Stimulated activated CD4-positive, alpha-beta T cell treated with anti-CD3 and anti-CD28 coated beads, Interleukin-4, amount 100 ng/mL, for 48 hours (primary cell): ENCODE measurements around the gene C4A.
"Not testable (repeated sequence)": the region's sequence is repeated elsewhere in the genome, so short reads cannot be mapped to it uniquely, and the experiment has no call there.

Experiments used
- DNase-seq, 2 donors: peaks; one replicate each; pipeline ENCODE4 v3.0.0-alpha.2; 2020; ENCODE audit warnings: low read depth in 2 of 2

Gene C4A

DNA sequence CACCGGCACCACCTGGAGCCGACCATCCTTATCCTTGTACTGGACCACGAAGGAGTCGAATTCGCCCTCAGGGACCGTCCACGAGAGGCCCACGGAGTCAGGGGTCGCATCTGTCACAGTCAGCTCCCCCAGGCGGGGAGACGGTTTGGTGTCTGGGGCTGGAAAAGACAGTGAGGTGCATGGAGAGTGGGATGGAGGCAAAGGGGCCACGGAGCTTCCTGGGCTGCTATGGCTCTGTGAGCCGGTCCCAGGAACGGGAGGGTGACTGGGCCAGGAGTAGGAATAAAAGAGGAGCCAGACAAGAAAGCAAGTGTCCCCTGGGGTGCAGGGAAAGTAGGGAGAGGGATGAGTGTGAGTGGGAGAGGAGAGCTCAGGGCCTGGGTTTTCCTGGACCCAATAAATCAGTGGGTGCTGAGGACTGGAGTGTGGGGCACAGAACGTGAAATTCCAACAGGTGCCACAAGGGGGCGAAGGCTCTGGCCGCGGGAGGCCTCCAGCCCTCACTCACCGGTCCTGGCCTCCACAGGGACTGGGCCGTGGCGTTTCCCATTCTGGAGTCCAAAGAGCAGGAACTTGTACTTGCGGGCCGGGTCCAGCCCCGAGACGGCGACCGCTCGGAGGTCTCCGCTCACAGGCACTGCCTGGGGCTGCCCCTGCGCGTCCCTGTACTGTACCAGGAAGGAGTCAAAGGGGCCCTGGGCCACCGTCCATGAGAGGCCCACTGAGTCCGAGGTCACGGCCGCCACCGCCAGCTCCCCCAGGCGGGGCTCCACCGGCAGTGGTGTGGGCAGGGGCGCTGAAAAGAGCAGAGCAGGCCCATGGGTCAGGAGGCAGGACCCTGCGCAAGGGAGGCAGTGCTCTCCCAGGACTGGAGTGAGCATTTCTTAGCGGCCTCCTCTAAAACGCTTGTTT is 66.3 kb downstream of the C4A start:
- peak; percentile 52 to 70 for DNase-seq

- not testable (repeated sequence) for DNase-seq
These were observed 67.3 kb downstream of the C4A start for GRCh38 chr6:32049149-32049548.

DNA sequence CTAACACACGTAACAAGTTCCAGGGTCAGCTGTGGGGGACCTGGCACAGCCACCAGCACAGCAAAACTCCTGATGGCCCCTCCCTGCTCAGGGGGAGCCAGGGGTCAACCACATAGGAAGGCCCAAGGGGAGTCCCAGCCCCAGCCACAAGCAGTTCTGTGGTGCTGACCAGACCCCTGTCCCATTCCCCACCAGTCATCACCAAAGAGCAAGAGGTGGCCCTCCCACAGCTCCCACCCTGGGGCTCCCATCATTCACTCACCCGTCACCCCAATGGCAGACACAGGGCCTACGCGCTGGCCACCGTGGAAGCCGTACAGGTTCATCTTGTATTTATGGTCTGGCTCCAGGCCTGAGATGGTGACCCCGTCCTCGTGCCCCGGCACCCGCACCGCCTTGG is 67.9 kb downstream of the C4A start:
- DNase-seq: not testable (repeated sequence)

DNA sequence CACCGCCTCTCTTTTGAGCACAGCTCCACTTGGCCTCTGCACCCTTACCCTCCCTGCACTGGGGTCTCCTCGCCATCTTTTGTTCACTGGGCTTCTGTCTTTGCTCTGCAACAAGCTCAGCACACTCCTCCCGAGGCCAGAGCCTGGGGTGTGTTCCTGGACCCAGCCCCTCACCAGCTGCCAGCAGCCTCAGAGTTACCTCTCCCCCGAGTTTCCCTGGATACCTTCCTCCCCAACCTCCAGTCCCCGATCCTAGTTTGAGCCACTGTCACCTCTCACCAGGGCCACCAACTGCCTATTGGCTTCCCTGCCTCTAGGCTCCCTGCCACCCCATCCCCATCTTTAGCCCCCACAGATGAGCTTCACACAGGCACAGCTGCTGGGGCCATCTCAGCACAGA is 68.7 kb downstream of the C4A start:
- DNase-seq: no peak
